Fibroblast of lung (primary cell): ENCODE measurements around the gene TRIM4. TPM values are rescaled to one million over a fixed set of nuclear protein-coding genes. Genes with fewer than 3 reads are reported as not detected.

Source experiments
- DNase-seq, 2 donors: peaks; one replicate each; pipeline versions ENCODE4 v3.0.0 to v3.0.0-alpha.2; 2010; ENCODE audit warnings: low read depth in 2 of 2
- H2AFZ ChIP-seq: 2 replicates; pipeline ENCODE4 v1.5.1; 2012; ENCODE audit warnings: low read length, control low read depth, inconsistent platforms
- H3K27ac ChIP-seq: 2 replicates; pipeline ENCODE4 v1.5.1; 2011; ENCODE audit warnings: low read length, control low read depth; ENCODE audit not compliant: insufficient read depth
- H3K27me3 ChIP-seq: 2 replicates; pipeline ENCODE4 v1.5.1; 2011; ENCODE audit warnings: mild to moderate bottlenecking, low read length; ENCODE audit not compliant: control insufficient read depth, insufficient read depth
- H3K36me3 ChIP-seq: 2 replicates; pipeline ENCODE4 v1.5.1; 2011; ENCODE audit warnings: low read length; ENCODE audit not compliant: control insufficient read depth, insufficient read depth
- H3K4me1 ChIP-seq: 2 replicates; pipeline ENCODE4 v1.5.1; 2011; ENCODE audit warnings: low read length; ENCODE audit not compliant: control insufficient read depth, insufficient read depth; ENCODE audit errors: extremely low read depth
- H3K4me2 ChIP-seq: 2 replicates; pipeline ENCODE4 v1.5.1; 2011; ENCODE audit warnings: low read length, control low read depth; ENCODE audit not compliant: insufficient read depth; ENCODE audit errors: extremely low read depth
- H3K4me3 ChIP-seq, 4 experiments: fragments of 200-600 bp in 1 of 4; sonication (generic) in 1 of 4; replicated peaks in 1 of 4; 2 replicates each; pipeline ENCODE4 v1.5.1; 2011 to 2016; ENCODE audit warnings: low read length in 4 of 4, low read depth in 3 of 4, mild to moderate bottlenecking in 3 of 4, control low read depth in 2 of 4, inconsistent platforms in 1 of 4, mixed read lengths in 1 of 4; ENCODE audit not compliant: insufficient read depth in 1 of 4; ENCODE audit errors: control extremely low read depth in 1 of 4
- H3K79me2 ChIP-seq: 2 replicates; pipeline ENCODE4 v1.5.1; 2012; ENCODE audit warnings: mild to moderate bottlenecking, low read length, inconsistent platforms; ENCODE audit not compliant: control insufficient read depth, insufficient read depth
- H3K9ac ChIP-seq: 2 replicates; pipeline ENCODE4 v1.5.1; 2011; ENCODE audit warnings: mild to moderate bottlenecking, low read length, control low read depth; ENCODE audit not compliant: insufficient read depth
- H3K9me3 ChIP-seq: 2 replicates; pipeline ENCODE4 v1.5.1; 2012; ENCODE audit warnings: low read depth, low read length; ENCODE audit not compliant: control insufficient read depth, insufficient read depth
- H4K20me1 ChIP-seq: 2 replicates; pipeline ENCODE4 v1.5.1; 2011; ENCODE audit warnings: low read length; ENCODE audit not compliant: control insufficient read depth, insufficient read depth; ENCODE audit errors: extremely low read depth
- CTCF ChIP-seq, 2 donors: IDR thresholded peaks in 1 of 2; conservative IDR thresholded peaks in 1 of 2; 1 replicate in 1 of 2; 2 replicates in 1 of 2; pipeline ENCODE4 v1.5.1; 2011 to 2012; ENCODE audit warnings: low read length in 2 of 2, control low read depth in 1 of 2, inconsistent platforms in 1 of 2, low read depth in 1 of 2, mild to moderate bottlenecking in 1 of 2
- EZH2 ChIP-seq: IDR thresholded peaks from 2 replicates; pipeline ENCODE4 v1.5.1; 2012; ENCODE audit warnings: low read length, control low read depth, mild to moderate bottlenecking; ENCODE audit errors: missing control alignments
- polyA plus RNA-seq, 2 donors: library from polyadenylated mRNA; depleted of rRNA in 1 of 2; stranded (reverse) in 1 of 2; unstranded in 1 of 2; fragments of >200 nt; gene quantifications; 2 replicates each; pipeline ENCODE4 v1.2.1, GENCODE V29; 2011 to 2012; ENCODE audit warnings: missing spikeins in 1 of 2
- total RNA-seq: library from RNA; depleted of rRNA; stranded (reverse); fragments of >200 nt; gene quantifications from 2 replicates; pipeline ENCODE4 v1.2.1, GENCODE V29; 2014

TRIM4 gene
- total and polyA plus RNA-seq, 2 donors (not counting 1 experiment from before 2014, with no cell fraction given), result 23.1 to 31.5 TPM

- Histone ChIP-seq H3K27ac (no peak overlapping the region), H3K27me3 (no peaks in the 10 kb centered on the region), H3K9ac (no peak overlapping the region), H3K36me3 (no peaks in the 10 kb centered on the region), H3K79me2 (no peaks in the 10 kb centered on the region), H3K9me3 (no peaks in the 10 kb centered on the region), H3K4me1 (no peaks in the 10 kb centered on the region), H3K4me2 (no peak overlapping the region), H4K20me1 (no peaks in the 10 kb centered on the region), H3K4me3 (no peak overlapping the region), H2AFZ (no peak overlapping the region)
- DNase-seq, result no peak
- no peak for TF ChIP-seq EZH2
- TF ChIP-seq CTCF (conservative IDR thresholded peaks at IDR 0.05 in 1 of 2, IDR thresholded peaks at IDR 0.05 in 1 of 2; ENCODE audit: low read depth in 1 of 2, low read length in 2 of 2), result no peak
These were observed 28.3 kb upstream of the TRIM4 start for GRCh38 chr7:99947608-99948007.

DNA sequence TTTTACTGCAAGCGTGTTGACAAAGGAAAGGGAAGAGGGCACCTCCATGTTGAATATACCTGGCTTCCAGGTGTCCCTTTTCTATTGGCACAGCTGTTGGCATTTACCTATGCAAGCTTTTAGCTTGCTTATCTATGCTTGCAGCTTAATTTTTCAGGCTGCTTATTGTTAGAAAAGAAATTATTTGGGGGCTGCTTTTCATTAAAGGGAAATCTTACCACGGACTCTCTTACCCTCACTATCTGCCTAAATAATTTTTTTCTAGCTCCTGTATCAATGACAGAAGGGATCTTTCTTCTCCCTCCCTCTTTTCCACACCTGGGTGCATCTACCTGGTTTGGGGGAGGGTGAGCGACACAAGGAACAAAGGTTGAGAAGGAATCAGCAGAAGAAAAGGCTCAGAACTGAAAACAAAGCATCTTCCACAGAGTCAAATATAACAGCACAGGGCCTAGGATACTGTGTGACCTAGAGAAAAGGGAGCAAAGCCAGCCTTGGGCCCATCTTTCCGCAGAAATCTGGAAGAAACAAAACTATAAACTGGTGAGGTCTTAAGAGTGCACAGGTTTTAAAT lies 25.3 kb upstream of the TRIM4 start:
- H3K79me2 ChIP-seq, result no peaks in the 10 kb centered on the region
- no peak overlapping the region for H2AFZ ChIP-seq
- H3K9ac ChIP-seq, result no peak overlapping the region
- no peak overlapping the region for H3K4me2 ChIP-seq
- H4K20me1 ChIP-seq, result no peaks in the 10 kb centered on the region
- no peak overlapping the region for H3K4me3 ChIP-seq
- no peaks in the 10 kb centered on the region for H3K9me3 ChIP-seq
- no peak for DNase-seq
- no peak for TF ChIP-seq EZH2
- no peak for TF ChIP-seq CTCF (conservative IDR thresholded peaks at IDR 0.05 in 1 of 2, IDR thresholded peaks at IDR 0.05 in 1 of 2; ENCODE audit: low read depth in 1 of 2, low read length in 2 of 2)
- H3K27me3 ChIP-seq, result no peaks in the 10 kb centered on the region
- H3K36me3 ChIP-seq, result no peaks in the 10 kb centered on the region
- H3K4me1 ChIP-seq, result no peaks in the 10 kb centered on the region
- no peak overlapping the region for H3K27ac ChIP-seq

- no peak overlapping the region for H3K4me3 ChIP-seq
- no peaks in the 10 kb centered on the region for H3K79me2 ChIP-seq
- H3K27me3 ChIP-seq, result no peaks in the 10 kb centered on the region
- H2AFZ ChIP-seq, result no peak overlapping the region
- no peaks in the 10 kb centered on the region for H3K9me3 ChIP-seq
- H3K4me1 ChIP-seq, result no peaks in the 10 kb centered on the region
- no peak overlapping the region for H3K27ac ChIP-seq
- no peak overlapping the region for H3K4me2 ChIP-seq
- H3K36me3 ChIP-seq, result no peaks in the 10 kb centered on the region
- H4K20me1 ChIP-seq, result no peaks in the 10 kb centered on the region
- no peak for TF ChIP-seq EZH2
- TF ChIP-seq CTCF (conservative IDR thresholded peaks at IDR 0.05 in 1 of 2, IDR thresholded peaks at IDR 0.05 in 1 of 2; ENCODE audit: low read depth in 1 of 2, low read length in 2 of 2), result no peak
- no peak overlapping the region for H3K9ac ChIP-seq
- no peak for DNase-seq
These were observed 24.5 kb upstream of the TRIM4 start for GRCh38 chr7:99943641-99944496.
